ENCODE results near the gene GTPBP8. TPM values are rescaled to one million over a fixed set of nuclear protein-coding genes. Genes with fewer than 3 reads are reported as not detected.

The GTPBP8 gene
- total RNA-seq, 1 experiment from 2014 or later: 29.8 TPM

DNA sequence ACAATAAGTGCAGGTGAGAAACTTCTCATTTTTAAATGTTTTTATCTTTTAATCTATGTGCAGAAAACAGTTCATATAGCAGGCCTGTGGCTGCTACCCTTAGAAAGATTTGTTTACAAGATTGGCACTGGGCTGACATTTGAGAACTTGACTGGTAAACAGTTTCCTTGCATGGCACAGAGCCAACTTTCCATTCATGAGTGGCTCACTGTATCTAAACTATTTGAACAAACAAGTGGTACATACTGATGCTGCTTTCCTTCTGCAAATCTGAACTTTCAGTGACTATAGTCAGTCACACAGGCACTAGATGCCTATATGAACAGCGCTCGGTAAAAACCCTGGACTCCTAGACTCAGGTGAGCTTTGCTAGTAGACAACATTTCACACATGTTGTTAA is 6.3 kb upstream of the GTPBP8 start:
- Histone ChIP-seq H3K18ac (ENCODE audit: insufficient read length, low read depth, low read length) (no peak overlapping the region), H3K23ac (ENCODE audit: insufficient read length, low read depth, low read length) (no peak overlapping the region), H3K27me3 (ENCODE audit: insufficient read depth, low read length) (no peaks in the 10 kb centered on the region), H3K4me2 (ENCODE audit: insufficient read depth, insufficient read length, low read length) (no peak overlapping the region), H2BK15ac (ENCODE audit: low read depth, low read length) (no peak overlapping the region), H3K79me1 (ENCODE audit: insufficient read depth, low read depth, low read length, poor library complexity, severe bottlenecking) (no peaks in the 10 kb centered on the region), H4K91ac (ENCODE audit: insufficient read length, low read depth, low read length) (no peak overlapping the region), H2BK20ac (ENCODE audit: low read depth, low read length, poor library complexity, severe bottlenecking) (no peak overlapping the region), H3K4me1 (ENCODE audit: insufficient read depth, low read length) (no peaks in the 10 kb centered on the region), H4K20me1 (ENCODE audit: control insufficient read depth, insufficient read depth, insufficient read length) (no peaks in the 10 kb centered on the region), H3K56ac (ENCODE audit: insufficient read length, low read depth, low read length) (no peak overlapping the region), H3K79me2 (ENCODE audit: insufficient read depth, low read length) (no peaks in the 10 kb centered on the region), H4K5ac (ENCODE audit: insufficient read length, low read depth, low read length) (no peak overlapping the region), H3K23me2 (ENCODE audit: insufficient read length, low read depth, low read length, poor library complexity, severe bottlenecking) (no peaks in the 10 kb centered on the region), H3K27ac (ENCODE audit: insufficient read length, low read depth, low read length) (no peak overlapping the region), H3K9ac (ENCODE audit: extremely low read depth, insufficient read length, low read length) (no peak overlapping the region), H3T11ph (ENCODE audit: low read length) (no peak overlapping the region), H2BK5ac (ENCODE audit: insufficient read length, low read length) (no peak overlapping the region), H2AFZ (ENCODE audit: low read length) (no peak overlapping the region), H4K8ac (replicated peaks; ENCODE audit: insufficient read length, low read depth, low read length) (no peak overlapping the region), H2AK5ac (ENCODE audit: insufficient read length, low read length) (no peak overlapping the region), H2BK120ac (ENCODE audit: low read depth, low read length, poor library complexity, severe bottlenecking) (no peak overlapping the region), H3K14ac (ENCODE audit: insufficient read depth, low read length) (no peak overlapping the region), H3K9me3 (ENCODE audit: control insufficient read depth, low read depth, low read length) (no peaks in the 10 kb centered on the region), H2BK12ac (ENCODE audit: insufficient read length, low read depth, low read length) (no peak overlapping the region), H3K4ac (ENCODE audit: low read depth, low read length) (no peak overlapping the region)
- no peaks in the 10 kb centered on the region for H3K4me1 Mint-ChIP-seq
- H3K4me3 Mint-ChIP-seq: no peak overlapping the region
- no peaks in the 10 kb centered on the region for H3K9me3 Mint-ChIP-seq
- no CpG with 5 or more reads among the region's 2 CpGs for WGBS (ENCODE audit: extremely low coverage, insufficient read length, low lambda C conversion rate)
- peaks cover 4% of the 10 kb centered on the region for H3K27me3 Mint-ChIP-seq (ENCODE audit: low read depth)
- DNase-seq: no peak
- H3K36me3 Mint-ChIP-seq (ENCODE audit: insufficient read depth in 1 of 3, low read depth in 3 of 3): no peaks in the 10 kb centered on the region
- no peak for TF ChIP-seq CTCF (conservative IDR thresholded peaks at IDR 0.05)
- no peak overlapping the region for H3K27ac Mint-ChIP-seq

Data from H9 (cell line).